Fibroblast of skin of abdomen (primary cell): ENCODE results near the gene PLXNB2.
A peak's percentile ranks its signal among the peaks of the same experiment; 100 is the strongest.

Experiments used
- DNase-seq: peaks from one replicate; pipeline ENCODE4 v3.0.0-alpha.2; 2013

Gene PLXNB2

GRCh38 chr22:50249341-50250248 lies 57.9 kb downstream of the PLXNB2 start:
- no peak for DNase-seq

- DNase-seq = no peak
These were observed 59.0 kb downstream of the PLXNB2 start for GRCh38 chr22:50248196-50249081.

GRCh38 chr22:50247748-50248147 lies 59.7 kb downstream of the PLXNB2 start:
- DNase-seq = peak; percentile 57

- DNase-seq = no peak
These were observed 60.9 kb downstream of the PLXNB2 start for GRCh38 chr22:50246242-50247175.

- no peak for DNase-seq
These were observed 62.0 kb downstream of the PLXNB2 start for GRCh38 chr22:50245214-50246072.

GRCh38 chr22:50244420-50245213 lies 62.8 kb downstream of the PLXNB2 start, which contains the start of gene TUBGCP6:
TSS of gene TUBGCP6 (minus strand) at chr22:50245023. CDS start at chr22:50244459, 564 bp downstream.
- peak; percentile 91 for DNase-seq

- DNase-seq = no peak
These were observed 63.6 kb downstream of the PLXNB2 start for GRCh38 chr22:50243685-50244419.

GRCh38 chr22:50242406-50242949 lies 65.0 kb downstream of the PLXNB2 start:
- DNase-seq = no peak

- no peak for DNase-seq
These were observed 68.7 kb downstream of the PLXNB2 start for GRCh38 chr22:50238755-50239154.

- peak; percentile 15 for DNase-seq
These were observed 70.6 kb downstream of the PLXNB2 start for GRCh38 chr22:50236731-50237409.

GRCh38 chr22:50233223-50233622 lies 74.2 kb downstream of the PLXNB2 start:
- DNase-seq = no peak

- no peak for DNase-seq
These were observed 74.8 kb downstream of the PLXNB2 start for GRCh38 chr22:50232481-50233151.

- DNase-seq = no peak
These were observed 78.1 kb downstream of the PLXNB2 start for GRCh38 chr22:50229370-50229769.

GRCh38 chr22:50228366-50228765 lies 79.1 kb downstream of the PLXNB2 start:
- no peak for DNase-seq

- no peak for DNase-seq
These were observed 79.7 kb downstream of the PLXNB2 start for GRCh38 chr22:50227579-50228215.

- no peak for DNase-seq
These were observed 80.6 kb downstream of the PLXNB2 start for GRCh38 chr22:50226875-50227165.

- no peak for DNase-seq
These were observed 81.2 kb downstream of the PLXNB2 start for GRCh38 chr22:50226063-50226874.
